Esophagus mucosa (tissue), 1 donor: ENCODE data around the gene N4BP2L1. TPM values are rescaled to one million over a fixed set of nuclear protein-coding genes. Genes with fewer than 3 reads are reported as not detected.

Source experiments
- ATAC-seq: fragments of 200-7000 bp; cut with Tn5 transposase; one replicate; pipeline ENCODE4 v1.9.1; 2020
- total RNA-seq: library from RNA; stranded (reverse); gene quantifications from one replicate; pipeline ENCODE4 v1.2.4, GENCODE V29; 2023
- donor health status: DM: yes; HTN: yes; CAD: no.

N4BP2L1 gene
- total RNA-seq, result 1.8 TPM

- ATAC-seq, result peak; percentile 67
Observed at GRCh38 chr13:32427852-32428580, at the start of gene N4BP2L1. Gene N4BP2L1, minus strand, starts transcription at chr13:32428130. Its CDS starts 48 bp downstream, at chr13:32428082.

GRCh38 chr13:32476892-32477291 lies 49.0 kb upstream of the N4BP2L1 start:
- ATAC-seq, result no peak

- ATAC-seq, result no peak
Observed at GRCh38 chr13:32476021-32476731, 48.2 kb upstream of the N4BP2L1 start.

- ATAC-seq, result no peak
Observed at GRCh38 chr13:32474999-32475792, 47.3 kb upstream of the N4BP2L1 start.

GRCh38 chr13:32473650-32474049 lies 45.7 kb upstream of the N4BP2L1 start:
- no peak for ATAC-seq

- no peak for ATAC-seq
Observed at GRCh38 chr13:32472194-32472621, 44.3 kb upstream of the N4BP2L1 start.

GRCh38 chr13:32471187-32471922 lies 43.4 kb upstream of the N4BP2L1 start:
- peak; percentile 47 for ATAC-seq

- ATAC-seq, result peak; percentile 23
Observed at GRCh38 chr13:32468502-32469142, 40.7 kb upstream of the N4BP2L1 start.

GRCh38 chr13:32456591-32456990 lies 28.7 kb upstream of the N4BP2L1 start:
- ATAC-seq, result no peak

GRCh38 chr13:32455594-32455903 lies 27.6 kb upstream of the N4BP2L1 start:
- peak; percentile 22 for ATAC-seq

GRCh38 chr13:32454886-32455593 lies 27.1 kb upstream of the N4BP2L1 start:
- ATAC-seq, result no peak

- ATAC-seq, result no peak
Observed at GRCh38 chr13:32453981-32454380, 26.1 kb upstream of the N4BP2L1 start.

GRCh38 chr13:32448972-32449371 lies 21.0 kb upstream of the N4BP2L1 start:
- no peak for ATAC-seq

- no peak for ATAC-seq
Observed at GRCh38 chr13:32447894-32448623, 20.1 kb upstream of the N4BP2L1 start.

- no peak for ATAC-seq
Observed at GRCh38 chr13:32446773-32447465, 19.0 kb upstream of the N4BP2L1 start.

- ATAC-seq, result no peak
Observed at GRCh38 chr13:32446220-32446619, 18.3 kb upstream of the N4BP2L1 start.

- no peak for ATAC-seq
Observed at GRCh38 chr13:32445461-32445860, 17.5 kb upstream of the N4BP2L1 start.

GRCh38 chr13:32443111-32443510 lies 15.2 kb upstream of the N4BP2L1 start:
- ATAC-seq, result no peak

GRCh38 chr13:32438871-32439270 lies 10.9 kb upstream of the N4BP2L1 start:
- no peak for ATAC-seq

GRCh38 chr13:32432856-32433255 lies 4.9 kb upstream of the N4BP2L1 start:
- peak; percentile 90 for ATAC-seq
